SK-N-SH (cell line): Measurements from ENCODE around the gene MTREX. TPM values are rescaled to one million over a fixed set of nuclear protein-coding genes. Genes with fewer than 3 reads are reported as not detected.

Experiments used
- CTCF ChIA-PET: fragments of 300-600, 350-600 bp; formaldehyde crosslinking; extraction: SDS; loops from one replicate; lab custom pipeline; 2021; lab: Yijun Ruan, JAX
- POLR2A ChIA-PET: fragments of 350-600 bp; sonication (Branson Sonifier 250); formaldehyde crosslinking; extraction: SDS; loops from one replicate; lab custom pipeline; 2020; ENCODE audit warnings: antibody characterized with exemption, inconsistent platforms; lab: Yijun Ruan, JAX
- DNase-seq: peaks from one replicate; pipeline ENCODE4 v3.0.0; 2012
- H2AFZ ChIP-seq: fragments of 200-600 bp; sonication (generic); 2 replicates; pipeline ENCODE4 v1.8.1; 2016; ENCODE audit warnings: antibody characterized with exemption, mild to moderate bottlenecking, low read depth
- H3F3A ChIP-seq: fragments of 200-600 bp; sonication (generic); replicated peaks from 2 replicates; pipeline ENCODE3; 2016; ENCODE audit warnings: antibody characterized with exemption, mild to moderate bottlenecking; ENCODE audit not compliant: insufficient read depth
- H3K27ac ChIP-seq, 2 experiments: fragments of 200-500 bp in 1 of 2; fragments of 200-600 bp in 1 of 2; sonication (Bioruptor generic) in 1 of 2; sonication (generic), shearing (Covaris generic) in 1 of 2; 2 replicates each; pipeline versions ENCODE4 v1.5.1 to v1.6.1; 2014 to 2016; ENCODE audit warnings: low read depth in 2 of 2, inconsistent platforms in 1 of 2, low read length in 1 of 2, mild to moderate bottlenecking in 1 of 2, mixed read lengths in 1 of 2
- H3K27me3 ChIP-seq: fragments of 200-600 bp; sonication (generic), shearing (Covaris generic); 2 replicates; pipeline ENCODE4 v1.6.1; 2016; ENCODE audit warnings: mixed run types; ENCODE audit not compliant: insufficient read depth
- H3K36me3 ChIP-seq, 2 experiments: fragments of 200-500 bp in 1 of 2; fragments of 200-600 bp in 1 of 2; sonication (Bioruptor generic) in 1 of 2; sonication (generic) in 1 of 2; replicated peaks in 1 of 2; 2 replicates each; pipeline versions ENCODE3 to v1.5.1; 2014 to 2016; ENCODE audit warnings: low read length in 1 of 2, mild to moderate bottlenecking in 1 of 2; ENCODE audit not compliant: insufficient read depth in 2 of 2, control insufficient read depth in 1 of 2
- H3K4me1 ChIP-seq, 2 experiments: fragments of 200-500 bp in 1 of 2; fragments of 200-600 bp in 1 of 2; sonication (Bioruptor generic) in 1 of 2; sonication (generic), shearing (Covaris generic) in 1 of 2; 2 replicates each; pipeline versions ENCODE4 v1.5.1 to v1.6.1; 2014 to 2016; ENCODE audit warnings: low read depth in 1 of 2, low read length in 1 of 2, mixed run types in 1 of 2; ENCODE audit not compliant: insufficient read depth in 2 of 2, control insufficient read depth in 1 of 2
- H3K4me2 ChIP-seq: fragments of 200-600 bp; sonication (generic), shearing (Covaris generic); 2 replicates; pipeline ENCODE4 v1.6.1; 2017; ENCODE audit warnings: mixed run types
- H3K4me3 ChIP-seq, 2 experiments: fragments of 200-500 bp in 1 of 2; fragments of 200-600 bp in 1 of 2; sonication (Bioruptor generic) in 1 of 2; sonication (generic), shearing (Covaris generic) in 1 of 2; 2 replicates each; pipeline versions ENCODE4 v1.5.1 to v1.8.1; 2014 to 2016; ENCODE audit warnings: low read depth in 2 of 2, inconsistent platforms in 1 of 2, low read length in 1 of 2, mild to moderate bottlenecking in 1 of 2, mixed read lengths in 1 of 2, moderate library complexity in 1 of 2
- H3K79me2 ChIP-seq: fragments of 200-600 bp; sonication (generic); 2 replicates; pipeline ENCODE4 v1.8.1; 2017; ENCODE audit warnings: mild to moderate bottlenecking; ENCODE audit not compliant: insufficient read depth
- H3K9ac ChIP-seq: fragments of 200-600 bp; sonication (generic); 2 replicates; pipeline ENCODE4 v1.6.1; 2017; ENCODE audit warnings: mixed run types
- H3K9me2 ChIP-seq: fragments of 200-600 bp; sonication (generic); 2 replicates; pipeline ENCODE4 v1.6.1; 2017; ENCODE audit warnings: mixed run types
- H3K9me3 ChIP-seq: fragments of 200-600 bp; sonication (generic); 2 replicates; pipeline ENCODE4 v1.6.1; 2017; ENCODE audit warnings: mixed run types, mild to moderate bottlenecking, moderate library complexity
- H4K20me1 ChIP-seq: fragments of 200-600 bp; sonication (generic); 2 replicates; pipeline ENCODE4 v1.6.1; 2017; ENCODE audit warnings: mild to moderate bottlenecking, mixed run types; ENCODE audit not compliant: insufficient read depth
- CHD2 ChIP-seq: fragments of 150-350 bp; IDR thresholded peaks from 2 replicates; pipeline ENCODE4 v1.6.1; 2018; ENCODE audit warnings: low read length; ENCODE audit not compliant: partially characterized antibody
- EP300 ChIP-seq, 2 experiments: IDR thresholded peaks; 2 replicates each; pipeline versions ENCODE4 v1.4.0 to v1.6.1; 2012; ENCODE audit warnings: borderline replicate concordance in 1 of 2, low read depth in 1 of 2, low read length in 1 of 2
- FOSL2 ChIP-seq: IDR thresholded peaks from 2 replicates; pipeline ENCODE4 v1.4.0; 2012; ENCODE audit warnings: low read depth, mild to moderate bottlenecking, moderate library complexity, borderline replicate concordance
- GATA2 ChIP-seq: sonication (generic); formaldehyde crosslinking; IDR thresholded peaks from 2 replicates; pipeline ENCODE4 v1.5.0; 2020; ENCODE audit warnings: mild to moderate bottlenecking, missing genetic modification reagents
- JUND ChIP-seq: IDR thresholded peaks from 2 replicates; pipeline ENCODE4 v1.4.0; 2012
- NFIC ChIP-seq: IDR thresholded peaks from 2 replicates; pipeline ENCODE4 v1.4.0; 2012; ENCODE audit warnings: borderline replicate concordance
- NRF1 ChIP-seq: IDR thresholded peaks from 2 replicates; pipeline ENCODE4 v1.6.1; 2012; ENCODE audit warnings: low read depth, mild to moderate bottlenecking, low read length
- PBX3 ChIP-seq: IDR thresholded peaks from 2 replicates; pipeline ENCODE4; 2012
- RCOR1 ChIP-seq: fragments of 150-350 bp; IDR thresholded peaks from 2 replicates; pipeline ENCODE4 v1.6.1; 2017; ENCODE audit warnings: antibody characterized with exemption, low read length
- TAF1 ChIP-seq: IDR thresholded peaks from 2 replicates; pipeline ENCODE4 v1.6.1; 2012; ENCODE audit warnings: low read depth, mild to moderate bottlenecking, low read length, moderate library complexity, borderline replicate concordance
- TCF12 ChIP-seq: IDR thresholded peaks from 2 replicates; pipeline ENCODE4 v1.4.0; 2012
- USF1 ChIP-seq: IDR thresholded peaks from 2 replicates; pipeline ENCODE4 v1.4.0; 2012; ENCODE audit warnings: low read depth, borderline replicate concordance
- ZBTB33 ChIP-seq: IDR thresholded peaks from 2 replicates; pipeline ENCODE4 v1.4.0; 2012; ENCODE audit warnings: low read depth, borderline replicate concordance
- WGBS: methylation state at CpG from one replicate; pipeline ENCODE4 v1.1.6; 2017; ENCODE audit warnings: low lambda C conversion rate; 5-methylcytosine and 5-hydroxymethylcytosine counted together
- polyA plus RNA-seq, 3 experiments: library from polyadenylated mRNA; depleted of rRNA; stranded (reverse); fragments of >200 nt; gene quantifications; 2 replicates each; pipeline ENCODE4 v1.2.3, GENCODE V29; 2012

The MTREX gene
- polyA plus RNA-seq, 1 of the 3 experiments (the other 2 are of a cell fraction) = 11.2 TPM

GRCh38 chr5:55426455-55426854 is 118.7 kb downstream of the MTREX start (continued):
- TF ChIP-seq PBX3 (no peak), GATA2 (CRISPR knock-in tag) (no peak)

- peaks cover 14% of the 10 kb centered on the region for H3F3A ChIP-seq
- CTCF ChIA-PET = interaction anchor here (0.9 to 1.7 kb wide), 2 partner anchors 21 to 107 kb away, joined by 3 to 4 read pairs; partner anchors contain the start of gene PLPP1
- no peak overlapping the region for H2AFZ ChIP-seq
- no peak overlapping the region for H3K9ac ChIP-seq
- peak; percentile 22 for DNase-seq
- H3K79me2 ChIP-seq = peaks cover 8% of the 10 kb centered on the region; the same call in 1 of the 2 replicates
- H3K27ac ChIP-seq = peak overlapping the region; percentile 36 to 47; a peak in 2 of 4 replicates
- no peak for TF ChIP-seq TAF1
- no peak for TF ChIP-seq CHD2
- TF ChIP-seq EP300 (IDR thresholded peaks at IDR 0.05; ENCODE audit: borderline replicate concordance in 1 of 2, low read depth in 1 of 2, low read length in 1 of 2) = 0 out of 4 replicates have a peak, but pooled peaks of 1 of the 2 experiments have one; percentile 12
- peak; percentile 65 for TF ChIP-seq NFIC
- TF ChIP-seq JUND = peak; percentile 41; the same call in 1 of the 2 replicates
- TF ChIP-seq FOSL2 = peak; percentile 43; the same call in 1 of the 2 replicates
- no peak for TF ChIP-seq PBX3
- TF ChIP-seq TCF12 = peak; percentile 60
- no peak for TF ChIP-seq ZBTB33
- no peak for TF ChIP-seq NRF1
- TF ChIP-seq USF1 = no peak
- no peak for TF ChIP-seq RCOR1
- POLR2A ChIA-PET = no interaction called here
- no peaks in the 10 kb centered on the region for H3K9me2 ChIP-seq
- H3K4me1 ChIP-seq = peaks cover 0 to 13% of the 10 kb centered on the region in 2 experiments; a peak in 2 of 4 replicates
- H3K27me3 ChIP-seq = no peaks in the 10 kb centered on the region
- WGBS = 68% methylated on average over 1 of the region's 1 CpG
- no peak overlapping the region for H3K4me3 ChIP-seq
- no peaks in the 10 kb centered on the region for H4K20me1 ChIP-seq
- no peaks in the 10 kb centered on the region for H3K9me3 ChIP-seq
- no peak overlapping the region for H3K4me2 ChIP-seq
- peaks cover 47 to 72% of the 10 kb centered on the region in 2 experiments for H3K36me3 ChIP-seq
Measured at GRCh38 chr5:55427157-55427556, 119.4 kb downstream of the MTREX start.
